NT2/D1 (cell line): Measurements from ENCODE around the gene RAB3C.

Experiments used
- SUZ12 ChIP-seq: IDR thresholded peaks from 2 replicates; pipeline ENCODE4 v1.6.1; 2011; ENCODE audit not compliant: insufficient read length, insufficient read depth; ENCODE audit errors: extremely low read depth
- YY1 ChIP-seq: IDR thresholded peaks from 2 replicates; pipeline ENCODE4 v1.6.1; 2011; ENCODE audit not compliant: insufficient read length, insufficient read depth

- no peak for TF ChIP-seq SUZ12
- no peak for TF ChIP-seq YY1
These were observed 308.5 kb downstream of the RAB3C start for GRCh38 chr5:58891086-58891970.
